Measurements from ENCODE around the gene TBC1D2. TPM values are rescaled to one million over a fixed set of nuclear protein-coding genes. Genes with fewer than 3 reads are reported as not detected.
"Not testable (repeated sequence)": the region's sequence is repeated elsewhere in the genome, so short reads cannot be mapped to it uniquely, and the experiment has no call there.

Gene TBC1D2
- total RNA-seq, 1 donor from 2014 or later = 1.9 TPM

GRCh38 chr9:98191181-98191608 lies 64.3 kb downstream of the TBC1D2 start:
- DNase-seq = no peak

- DNase-seq = no peak
These were observed 64.7 kb downstream of the TBC1D2 start for GRCh38 chr9:98190757-98191105.

GRCh38 chr9:98189412-98189811 lies 66.0 kb downstream of the TBC1D2 start:
- DNase-seq = no peak

- no peak for DNase-seq
These were observed 67.5 kb downstream of the TBC1D2 start for GRCh38 chr9:98187926-98188325.

GRCh38 chr9:98186236-98186635 lies 69.2 kb downstream of the TBC1D2 start:
- DNase-seq = no peak

- no peak for DNase-seq
These were observed 69.8 kb downstream of the TBC1D2 start for GRCh38 chr9:98185611-98186171.

GRCh38 chr9:98185021-98185567 lies 70.4 kb downstream of the TBC1D2 start:
- no peak for DNase-seq

GRCh38 chr9:98184326-98184725 lies 71.1 kb downstream of the TBC1D2 start:
- no peak for DNase-seq

GRCh38 chr9:98182889-98183599 lies 72.4 kb downstream of the TBC1D2 start:
- DNase-seq = no peak

- DNase-seq = no peak
These were observed 73.2 kb downstream of the TBC1D2 start for GRCh38 chr9:98182069-98182820.

GRCh38 chr9:98181746-98182068 lies 73.7 kb downstream of the TBC1D2 start:
- no peak for DNase-seq

GRCh38 chr9:98180996-98181395 lies 74.5 kb downstream of the TBC1D2 start:
- DNase-seq = no peak

- DNase-seq = no peak
These were observed 76.3 kb downstream of the TBC1D2 start for GRCh38 chr9:98178874-98179850.

- DNase-seq = no peak
These were observed 78.8 kb downstream of the TBC1D2 start for GRCh38 chr9:98176391-98177259.

- no peak for DNase-seq
These were observed 79.7 kb downstream of the TBC1D2 start for GRCh38 chr9:98175762-98176161.

- no peak for DNase-seq
These were observed 80.3 kb downstream of the TBC1D2 start for GRCh38 chr9:98175028-98175569.

GRCh38 chr9:98174502-98174918 lies 80.9 kb downstream of the TBC1D2 start:
- not testable (repeated sequence) for DNase-seq

- no peak for DNase-seq
These were observed 82.3 kb downstream of the TBC1D2 start for GRCh38 chr9:98173181-98173580.

- no peak for DNase-seq
These were observed 82.8 kb downstream of the TBC1D2 start for GRCh38 chr9:98172604-98173003.

GRCh38 chr9:98171176-98171925 lies 84.1 kb downstream of the TBC1D2 start:
- no peak for DNase-seq

Data from occipital lobe (tissue), 2 donors.